Mucosa of stomach (tissue), 1 donor: Measurements from ENCODE around the gene C1QTNF4.
"Not testable (repeated sequence)": the region's sequence is repeated elsewhere in the genome, so short reads cannot be mapped to it uniquely, and the experiment has no call there.

Source experiments
- H3K27me3 ChIP-seq: one replicate; pipeline ENCODE4 v1.7.0; 2013; ENCODE audit warnings: mild to moderate bottlenecking, low read length; ENCODE audit not compliant: control insufficient read depth, insufficient read depth
- H3K36me3 ChIP-seq: one replicate; pipeline ENCODE4 v1.7.0; 2013; ENCODE audit warnings: low read length; ENCODE audit not compliant: control insufficient read depth, insufficient read depth
- H3K4me1 ChIP-seq: one replicate; pipeline ENCODE4 v1.7.0; 2013; ENCODE audit warnings: mild to moderate bottlenecking, low read length; ENCODE audit not compliant: control insufficient read depth, insufficient read depth
- H3K4me3 ChIP-seq: one replicate; pipeline ENCODE4 v1.7.0; 2013; ENCODE audit warnings: low read length
- H3K9ac ChIP-seq: one replicate; pipeline ENCODE4 v1.7.0; 2013; ENCODE audit warnings: mild to moderate bottlenecking, low read length, moderate library complexity
- H3K9me3 ChIP-seq: one replicate; pipeline ENCODE4 v1.7.0; 2013; ENCODE audit warnings: mild to moderate bottlenecking, low read length, moderate library complexity; ENCODE audit not compliant: control insufficient read depth
- donor health status: Pancreatic carcinoma.

The C1QTNF4 gene

DNA sequence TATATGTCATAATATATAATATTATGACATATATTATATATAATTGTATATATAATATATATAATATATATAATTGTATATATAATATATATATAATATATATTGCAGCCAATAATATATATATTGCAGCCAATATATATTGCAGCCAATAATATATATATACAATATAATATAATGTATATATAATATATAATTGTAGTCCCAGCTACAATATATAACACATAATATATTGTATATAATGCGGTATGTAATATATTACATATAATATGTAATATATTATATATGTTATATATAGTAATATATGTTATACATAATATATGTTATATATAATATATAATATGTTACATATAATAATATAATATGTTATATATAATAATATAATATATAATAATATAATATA is 35.5 kb downstream of the C1QTNF4 start:
- Histone ChIP-seq H3K4me3 (no peak overlapping the region), H3K27me3 (no peaks in the 10 kb centered on the region), H3K4me1 (no peaks in the 10 kb centered on the region), H3K36me3 (no peaks in the 10 kb centered on the region), H3K9ac (no peak overlapping the region), H3K9me3 (no peaks in the 10 kb centered on the region)

DNA sequence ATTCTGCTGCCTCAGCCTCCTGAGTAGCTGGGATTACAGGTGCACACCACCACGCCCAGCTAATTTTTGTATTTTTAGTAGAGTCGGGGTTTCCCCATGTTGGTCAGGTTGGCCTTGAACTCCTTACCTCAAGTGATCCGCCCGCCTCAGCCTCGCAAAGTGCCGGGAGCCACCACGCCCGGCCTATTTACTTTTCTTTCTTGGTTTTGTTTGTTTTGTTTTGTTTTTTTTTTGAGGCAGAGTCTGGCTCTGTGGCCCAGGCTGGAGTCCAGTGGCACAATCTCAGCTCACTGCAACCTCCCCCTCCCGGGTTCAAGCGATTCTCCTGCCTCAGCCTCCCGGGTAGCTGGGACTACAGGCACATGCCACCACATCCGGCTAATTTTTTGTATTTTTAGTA is 37.2 kb downstream of the C1QTNF4 start:
- H3K4me1 ChIP-seq, H3K27me3 ChIP-seq, H3K9me3 ChIP-seq, H3K9ac ChIP-seq, H3K4me3 ChIP-seq, H3K36me3 ChIP-seq: not testable (repeated sequence)

DNA sequence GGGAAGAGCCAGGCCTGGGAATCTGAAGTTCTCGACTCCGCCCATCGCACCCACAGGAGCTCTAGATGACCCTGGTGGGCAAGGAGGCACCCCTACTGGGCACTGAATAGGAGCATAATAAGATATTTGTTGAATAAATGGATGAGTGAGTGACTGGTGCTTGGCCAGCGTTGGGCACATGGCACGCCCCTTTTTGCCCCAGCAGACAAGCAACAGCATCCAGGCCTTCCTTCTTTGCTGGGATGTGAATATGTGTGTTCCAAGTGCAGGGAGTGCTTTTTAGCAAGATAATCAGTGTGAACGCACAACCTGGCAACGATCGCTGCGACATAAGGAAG is 40.8 kb downstream of the C1QTNF4 start:
- peak overlapping the region; percentile 23 for H3K4me3 ChIP-seq
- no peaks in the 10 kb centered on the region for H3K27me3 ChIP-seq
- H3K4me1 ChIP-seq, result peaks cover 11% of the 10 kb centered on the region
- H3K9me3 ChIP-seq, result no peaks in the 10 kb centered on the region
- no peaks in the 10 kb centered on the region for H3K36me3 ChIP-seq
- peak overlapping the region; percentile 53 for H3K9ac ChIP-seq

DNA sequence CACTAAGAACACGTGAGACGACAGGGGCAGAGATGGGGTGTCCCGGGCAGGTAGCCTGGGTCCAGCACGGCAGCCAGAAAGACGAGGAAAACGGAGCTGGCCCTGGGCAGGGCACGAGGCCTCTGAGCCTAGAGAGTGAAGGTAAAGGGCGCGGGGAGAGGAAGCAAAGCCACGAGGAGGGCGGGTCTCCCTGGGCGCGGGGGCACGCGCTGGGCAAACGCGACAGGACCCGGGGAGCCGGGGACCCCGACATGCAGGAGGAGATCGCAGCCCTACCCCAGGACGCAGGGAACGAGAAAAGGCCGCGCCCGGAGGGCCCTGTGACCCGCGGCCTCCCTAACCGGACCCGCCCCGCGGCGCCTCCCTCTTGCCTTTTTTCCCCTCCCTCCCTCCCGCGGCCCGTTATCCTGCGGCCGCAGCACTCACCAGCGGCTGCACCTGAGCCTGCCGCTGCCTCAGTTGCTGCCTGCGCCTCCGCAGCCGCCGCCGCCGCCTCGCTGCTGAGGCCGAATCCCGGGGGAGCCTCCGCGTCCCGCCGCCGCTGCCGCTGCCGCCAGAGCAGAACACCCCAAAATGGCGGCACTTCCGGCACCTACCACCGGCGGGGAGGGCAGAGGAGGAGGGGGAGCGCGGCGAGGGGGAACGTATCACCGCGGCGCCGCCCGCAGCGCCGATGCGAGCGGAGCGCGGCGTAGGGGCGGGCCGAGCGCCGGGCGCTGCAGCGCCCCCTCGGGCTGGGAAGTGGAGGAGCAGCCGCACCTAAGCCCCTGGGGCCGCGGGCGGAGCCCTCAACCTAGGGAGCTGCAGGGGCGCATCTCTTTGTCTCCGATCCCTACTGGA is 41.4 kb downstream of the C1QTNF4 start, which contains the start of gene CELF1:
CELF1 (minus strand) TSS at position 567 of the 840 bp plus-strand sequence. CDS start 53,609 bp downstream, outside the sequence.
- Histone ChIP-seq H3K4me3 (peak within 1 kb of the TSS; percentile 100), H3K9ac (peak within 1 kb of the TSS; percentile 97), H3K36me3 (no peaks in the 10 kb centered on the region), H3K9me3 (no peaks in the 10 kb centered on the region), H3K4me1 (peaks cover 11% of the 10 kb centered on the region), H3K27me3 (no peaks in the 10 kb centered on the region)

GRCh38 chr11:47552056-47552565 is 42.1 kb downstream of the C1QTNF4 start:
- peaks cover 11% of the 10 kb centered on the region for H3K4me1 ChIP-seq

DNA sequence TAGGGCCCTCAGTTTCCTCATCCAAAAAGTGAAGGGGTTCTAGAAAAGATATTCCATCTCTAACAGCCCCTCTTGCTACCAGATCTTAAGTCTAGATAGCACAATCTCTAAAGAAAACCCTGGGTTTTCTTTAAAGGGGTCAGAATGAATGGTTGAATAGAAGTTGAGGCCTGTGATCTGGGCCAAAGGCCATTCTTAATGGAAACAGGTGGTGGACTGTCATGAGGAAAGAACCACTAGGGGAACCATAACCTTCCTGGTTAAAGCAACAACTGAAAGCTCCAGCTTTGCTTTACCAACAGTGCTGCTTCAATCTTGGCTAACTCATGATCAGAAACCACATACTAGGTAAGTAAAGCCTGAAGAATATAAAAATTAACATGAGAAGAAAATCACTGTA is 43.1 kb downstream of the C1QTNF4 start:
- H3K36me3 ChIP-seq, result no peaks in the 10 kb centered on the region
- no peaks in the 10 kb centered on the region for H3K27me3 ChIP-seq
- H3K4me1 ChIP-seq, result peaks cover 11% of the 10 kb centered on the region
- H3K4me3 ChIP-seq, result no peak overlapping the region
- H3K9ac ChIP-seq, result no peak overlapping the region
- no peaks in the 10 kb centered on the region for H3K9me3 ChIP-seq

More at GRCh38 chr11:47552056-47552565, 42.1 kb downstream of the C1QTNF4 start:
- Histone ChIP-seq H3K27me3 (no peaks in the 10 kb centered on the region), H3K4me3 (peak overlapping the region; percentile 100), H3K9me3 (no peaks in the 10 kb centered on the region), H3K9ac (peak overlapping the region; percentile 97), H3K36me3 (no peaks in the 10 kb centered on the region)

- Histone ChIP-seq H3K9me3 (no peaks in the 10 kb centered on the region), H3K9ac (no peak overlapping the region), H3K4me1 (peaks cover 11% of the 10 kb centered on the region), H3K36me3 (no peaks in the 10 kb centered on the region), H3K4me3 (no peak overlapping the region), H3K27me3 (no peaks in the 10 kb centered on the region)
Measured at GRCh38 chr11:47550288-47551047, 43.7 kb downstream of the C1QTNF4 start.

DNA sequence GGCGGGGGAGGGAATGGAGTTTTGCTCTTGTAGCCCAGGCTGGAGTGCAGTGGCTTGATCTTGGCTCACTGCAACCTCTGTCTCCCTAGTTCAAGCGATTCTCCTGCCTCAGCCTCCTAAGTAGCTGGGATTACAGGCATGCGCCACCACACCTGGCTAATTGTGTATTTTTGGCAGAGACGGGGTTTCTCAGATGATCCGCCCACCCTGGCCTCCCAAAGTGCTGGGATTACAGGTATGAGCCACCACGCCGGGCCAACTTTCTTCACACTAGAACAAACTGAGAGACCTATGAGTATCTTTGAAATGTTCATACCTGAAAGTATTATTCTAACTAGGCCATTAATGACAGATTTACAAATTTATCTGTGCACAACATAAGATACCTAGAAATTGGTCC is 47.9 kb downstream of the C1QTNF4 start:
- H3K9me3 ChIP-seq, H3K36me3 ChIP-seq, H3K4me3 ChIP-seq, H3K27me3 ChIP-seq, H3K9ac ChIP-seq, H3K4me1 ChIP-seq: not testable (repeated sequence)

DNA sequence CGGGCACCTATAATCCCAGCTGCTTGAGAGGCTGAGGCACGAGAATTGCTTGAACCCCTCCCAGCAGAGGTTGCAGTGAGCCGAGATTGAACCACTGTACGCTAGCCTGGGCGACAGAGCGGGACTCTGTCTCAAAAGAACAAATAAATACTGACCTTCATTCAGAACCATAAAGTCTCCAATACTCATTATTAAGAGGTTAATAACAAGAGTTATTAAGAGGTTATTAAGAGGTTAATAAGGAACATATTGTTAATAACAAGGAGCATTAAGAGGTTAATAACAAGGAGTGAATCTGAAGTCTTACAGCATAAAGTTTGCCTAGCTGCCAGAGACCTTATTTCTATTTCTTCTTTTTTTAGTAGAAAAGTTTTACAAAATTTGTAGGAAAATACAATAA is 48.9 kb downstream of the C1QTNF4 start:
- Histone ChIP-seq H3K4me3 (no peak overlapping the region), H3K9me3 (no peaks in the 10 kb centered on the region), H3K9ac (no peak overlapping the region), H3K4me1 (peaks cover 4% of the 10 kb centered on the region), H3K27me3 (no peaks in the 10 kb centered on the region), H3K36me3 (no peaks in the 10 kb centered on the region)

DNA sequence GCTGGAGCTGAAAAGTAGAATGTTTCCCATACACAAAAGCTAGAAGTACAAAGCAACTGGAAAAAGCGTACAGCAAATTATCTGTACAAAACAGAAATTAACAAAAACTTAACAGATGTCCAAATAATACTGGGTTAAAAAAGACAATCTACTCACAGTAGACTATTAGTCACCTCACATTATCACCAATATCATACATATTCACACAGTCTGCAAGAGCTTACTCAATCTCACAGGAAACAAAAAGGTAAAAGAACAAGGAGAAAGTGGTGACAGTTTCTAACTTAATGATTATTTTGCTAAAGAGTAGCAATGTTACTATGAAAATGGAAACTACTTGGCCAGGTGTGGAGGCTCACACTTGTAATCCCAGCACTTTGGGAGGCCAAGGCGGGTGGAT is 53.1 kb downstream of the C1QTNF4 start:
- H3K4me3 ChIP-seq, result no peak overlapping the region
- no peaks in the 10 kb centered on the region for H3K36me3 ChIP-seq
- no peaks in the 10 kb centered on the region for H3K9me3 ChIP-seq
- no peaks in the 10 kb centered on the region for H3K27me3 ChIP-seq
- H3K4me1 ChIP-seq, result peaks cover 16% of the 10 kb centered on the region
- no peak overlapping the region for H3K9ac ChIP-seq

- Histone ChIP-seq H3K4me1 (peaks cover 16% of the 10 kb centered on the region), H3K9me3 (no peaks in the 10 kb centered on the region), H3K36me3 (no peaks in the 10 kb centered on the region), H3K4me3 (no peak overlapping the region), H3K27me3 (no peaks in the 10 kb centered on the region), H3K9ac (no peak overlapping the region)
Measured at GRCh38 chr11:47539681-47540039, 54.6 kb downstream of the C1QTNF4 start.
